ENCODE measurements around the gene CRTC1.

Gene CRTC1, protein sequence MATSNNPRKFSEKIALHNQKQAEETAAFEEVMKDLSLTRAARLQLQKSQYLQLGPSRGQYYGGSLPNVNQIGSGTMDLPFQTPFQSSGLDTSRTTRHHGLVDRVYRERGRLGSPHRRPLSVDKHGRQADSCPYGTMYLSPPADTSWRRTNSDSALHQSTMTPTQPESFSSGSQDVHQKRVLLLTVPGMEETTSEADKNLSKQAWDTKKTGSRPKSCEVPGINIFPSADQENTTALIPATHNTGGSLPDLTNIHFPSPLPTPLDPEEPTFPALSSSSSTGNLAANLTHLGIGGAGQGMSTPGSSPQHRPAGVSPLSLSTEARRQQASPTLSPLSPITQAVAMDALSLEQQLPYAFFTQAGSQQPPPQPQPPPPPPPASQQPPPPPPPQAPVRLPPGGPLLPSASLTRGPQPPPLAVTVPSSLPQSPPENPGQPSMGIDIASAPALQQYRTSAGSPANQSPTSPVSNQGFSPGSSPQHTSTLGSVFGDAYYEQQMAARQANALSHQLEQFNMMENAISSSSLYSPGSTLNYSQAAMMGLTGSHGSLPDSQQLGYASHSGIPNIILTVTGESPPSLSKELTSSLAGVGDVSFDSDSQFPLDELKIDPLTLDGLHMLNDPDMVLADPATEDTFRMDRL

DNA sequence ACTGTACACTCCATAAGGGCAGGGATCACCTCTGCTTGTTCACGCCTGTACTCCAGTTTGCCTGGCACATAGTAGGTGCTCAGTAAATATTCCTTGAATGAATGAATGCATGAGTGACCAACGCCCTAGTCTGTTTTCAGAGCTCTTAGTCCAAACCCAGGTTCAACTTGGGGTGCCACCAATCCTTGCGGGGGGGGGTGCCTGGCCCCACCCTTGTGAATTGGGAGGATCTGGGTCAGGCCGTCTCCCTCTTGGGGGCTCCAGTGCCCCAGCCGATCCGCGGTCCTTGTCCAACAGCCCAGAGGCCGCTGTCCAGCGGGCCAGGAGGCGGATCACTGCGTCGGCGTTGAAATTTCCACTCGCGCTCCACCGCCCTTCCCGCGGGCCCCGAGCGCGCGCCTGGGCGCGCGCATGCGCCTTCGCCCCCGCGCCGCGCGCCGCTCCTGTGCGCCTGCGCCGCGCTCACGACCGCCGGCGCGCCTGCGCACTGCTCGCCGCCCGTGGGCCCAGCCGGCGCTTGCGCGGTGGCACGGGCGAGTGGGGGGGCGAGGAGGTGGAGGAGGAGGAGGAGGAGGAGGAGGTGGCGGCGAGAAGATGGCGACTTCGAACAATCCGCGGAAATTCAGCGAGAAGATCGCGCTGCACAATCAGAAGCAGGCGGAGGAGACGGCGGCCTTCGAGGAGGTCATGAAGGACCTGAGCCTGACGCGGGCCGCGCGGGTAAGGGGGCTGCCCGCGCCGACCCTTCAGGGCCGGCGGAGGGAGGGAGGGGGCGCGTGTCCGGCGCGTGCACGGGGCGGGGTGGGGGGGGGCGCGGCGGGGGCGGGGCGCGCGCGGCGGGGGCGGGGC lies at the start of gene CRTC1:
Gene CRTC1 (plus strand): TSS at position 572 of the 849 bp plus-strand sequence. CDS start 23 bp downstream, at position 595.
- peak; percentile 93 for DNase-seq

DNA sequence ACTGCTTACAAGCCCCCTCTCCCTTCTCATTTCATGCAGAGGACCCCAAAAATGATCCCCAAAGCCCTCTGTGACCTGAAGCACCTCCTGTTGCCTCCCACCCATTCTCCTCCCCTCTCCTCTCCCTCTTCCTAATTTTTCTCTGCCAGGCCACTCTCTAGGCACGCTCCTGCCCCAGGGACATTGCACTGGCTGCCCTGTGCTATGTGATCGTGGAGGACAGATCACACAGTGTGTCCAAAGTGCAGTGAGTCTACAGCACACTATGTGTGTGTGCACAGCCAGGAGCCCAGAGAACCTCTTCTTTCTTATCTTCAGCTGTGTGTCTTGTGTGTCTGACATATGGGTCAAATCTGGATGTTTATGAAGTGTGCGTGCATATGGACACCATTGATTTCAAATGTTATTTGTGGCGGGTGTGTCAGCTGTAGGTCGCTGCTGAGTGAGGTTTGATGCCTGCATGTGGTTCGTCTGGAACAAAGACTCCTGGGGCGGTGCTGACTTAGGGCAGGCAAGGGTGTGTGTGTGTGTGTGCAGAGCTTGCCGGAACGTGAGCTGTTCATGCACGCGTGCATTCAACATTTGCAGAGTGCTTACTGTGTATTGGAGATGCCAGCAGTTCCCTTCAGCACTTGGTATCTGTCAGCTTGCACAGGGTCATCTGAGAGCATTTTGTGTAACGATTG lies 48.7 kb upstream of the CRTC1 start:
- DNase-seq, result no peak

DNA sequence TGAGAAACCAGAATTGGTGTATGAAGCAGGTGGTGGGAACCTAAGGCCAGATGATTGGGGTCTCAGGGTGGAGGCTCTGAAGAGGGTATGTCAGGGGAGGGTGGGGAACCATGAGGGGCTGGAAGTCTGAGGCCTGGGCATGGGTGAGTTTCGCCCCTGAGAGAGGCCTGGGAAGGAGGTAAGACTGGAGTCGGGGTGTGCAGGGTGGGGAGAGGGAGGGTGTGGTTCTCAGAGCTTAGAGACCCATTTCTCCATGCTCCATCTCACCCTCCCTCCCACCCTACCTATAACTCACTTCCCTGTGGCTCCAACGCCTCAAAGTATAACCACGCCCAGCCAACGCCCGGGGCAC lies 47.7 kb upstream of the CRTC1 start:
- no peak for DNase-seq

GRCh38 chr19:18636183-18636968 lies 47.1 kb upstream of the CRTC1 start:
- DNase-seq, result peak; percentile 100

GRCh38 chr19:18636969-18637629 lies 46.4 kb upstream of the CRTC1 start, which contains the start of gene KLHL26:
Gene KLHL26 (plus strand): TSS chr19:18637028. CDS start chr19:18637055, 27 bp downstream.
- no peak for DNase-seq

- DNase-seq, result peak; percentile 23
These were observed 45.5 kb upstream of the CRTC1 start for GRCh38 chr19:18637673-18638630.

- no peak for DNase-seq
These were observed 43.7 kb upstream of the CRTC1 start for GRCh38 chr19:18639706-18640243.

- no peak for DNase-seq
These were observed 39.1 kb upstream of the CRTC1 start for GRCh38 chr19:18644196-18645034.

DNA sequence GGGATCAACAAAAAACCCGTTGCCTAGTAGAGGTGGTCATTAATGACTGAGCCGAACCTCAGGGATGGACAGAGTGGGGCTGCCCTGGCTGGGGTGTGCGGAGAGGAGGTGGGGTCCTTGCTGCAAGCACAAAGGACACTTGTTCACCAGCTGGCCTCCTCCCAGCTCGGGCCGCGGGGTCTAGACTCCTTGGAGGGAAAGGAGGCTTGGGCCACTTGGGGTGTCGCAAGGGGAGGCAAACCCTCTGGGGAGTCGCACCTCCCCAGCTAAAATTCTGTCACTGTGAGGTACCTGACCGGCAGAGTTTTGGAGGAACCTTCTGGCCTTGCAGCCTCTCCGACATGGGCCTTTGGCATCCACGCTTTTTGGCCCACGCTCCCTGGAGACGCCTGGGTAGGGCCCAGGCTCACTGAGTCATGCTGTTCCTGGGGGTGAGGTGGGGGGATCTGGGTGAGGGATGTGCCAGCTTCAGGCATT lies 38.4 kb upstream of the CRTC1 start:
- no peak for DNase-seq

DNA sequence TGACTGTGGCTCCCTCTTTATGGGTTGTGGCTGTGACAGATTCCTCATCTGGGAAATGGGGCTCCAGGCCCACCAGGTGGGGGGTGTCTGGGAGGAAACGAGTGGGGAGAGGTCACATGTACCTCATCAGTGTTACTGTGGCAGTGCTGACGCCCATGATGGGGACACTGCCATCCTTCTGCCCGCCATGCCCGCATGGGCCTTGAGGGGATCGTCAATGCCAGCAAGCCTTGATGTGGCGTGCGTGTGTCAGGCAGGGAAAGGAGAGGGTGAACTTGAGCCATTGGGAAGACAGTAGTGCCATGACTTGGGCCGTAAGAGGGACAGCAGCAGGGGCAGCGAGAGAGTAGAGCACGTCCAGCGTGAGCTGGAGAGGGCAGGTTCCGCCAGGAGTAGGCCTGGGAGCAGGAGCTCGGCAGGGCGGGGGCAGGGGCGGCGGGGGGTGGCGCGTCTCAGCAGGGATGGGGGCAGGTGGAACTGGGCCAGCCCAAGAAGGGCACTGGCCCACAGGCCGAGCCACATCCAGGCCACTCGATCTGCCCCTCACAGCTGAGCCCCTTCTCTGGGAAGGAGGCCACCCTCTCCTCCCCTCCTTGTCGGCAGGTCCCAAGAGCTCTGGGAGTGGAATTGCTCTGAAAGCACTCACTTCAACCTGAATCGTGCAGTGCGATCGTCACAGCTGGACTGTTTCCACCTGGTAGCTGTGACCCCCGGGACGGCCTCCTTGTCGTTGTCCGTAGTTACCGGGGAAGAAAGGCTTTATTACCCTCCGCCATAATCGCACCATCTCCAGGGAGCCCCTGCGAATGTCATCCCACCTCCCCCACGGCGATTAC lies 36.7 kb upstream of the CRTC1 start:
- no peak for DNase-seq

GRCh38 chr19:18647371-18647767 lies 36.1 kb upstream of the CRTC1 start:
- DNase-seq, result no peak

GRCh38 chr19:18647807-18648206 lies 35.7 kb upstream of the CRTC1 start:
- no peak for DNase-seq

- no peak for DNase-seq
These were observed 34.5 kb upstream of the CRTC1 start for GRCh38 chr19:18648973-18649315.

DNA sequence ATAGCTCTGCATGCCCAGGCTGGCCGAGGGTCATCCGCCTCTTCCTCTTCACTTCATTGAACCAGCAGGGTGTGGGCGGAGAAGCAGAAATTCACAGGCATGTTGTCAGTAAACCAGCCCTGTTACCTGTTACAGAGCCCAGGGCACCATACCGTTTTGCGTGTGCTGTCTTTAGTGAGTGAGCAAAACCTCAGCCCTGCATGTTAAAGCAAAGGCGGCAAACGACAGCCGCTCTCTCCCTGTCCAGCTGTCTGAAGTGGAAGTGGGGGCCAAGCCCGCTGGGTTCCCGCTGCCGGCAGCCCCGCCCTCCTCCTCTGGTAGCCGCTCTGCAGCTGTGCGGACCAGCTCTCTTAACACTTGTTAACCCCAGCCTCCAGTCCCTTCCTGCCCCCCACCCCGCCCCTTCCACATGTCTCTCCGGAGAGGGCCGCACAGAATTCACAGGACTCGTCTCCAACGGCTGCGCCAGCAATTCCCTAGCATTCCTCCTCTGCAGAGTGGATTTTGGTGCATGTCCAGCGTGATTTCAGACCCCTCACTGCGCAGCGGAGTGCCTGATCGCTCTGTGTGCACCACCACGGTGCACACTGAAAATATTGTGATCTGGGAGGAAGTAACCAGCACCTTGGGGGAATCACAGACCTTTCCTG lies 34.0 kb upstream of the CRTC1 start:
- no peak for DNase-seq

GRCh38 chr19:18650021-18650390 lies 33.5 kb upstream of the CRTC1 start:
- DNase-seq, result no peak

DNA sequence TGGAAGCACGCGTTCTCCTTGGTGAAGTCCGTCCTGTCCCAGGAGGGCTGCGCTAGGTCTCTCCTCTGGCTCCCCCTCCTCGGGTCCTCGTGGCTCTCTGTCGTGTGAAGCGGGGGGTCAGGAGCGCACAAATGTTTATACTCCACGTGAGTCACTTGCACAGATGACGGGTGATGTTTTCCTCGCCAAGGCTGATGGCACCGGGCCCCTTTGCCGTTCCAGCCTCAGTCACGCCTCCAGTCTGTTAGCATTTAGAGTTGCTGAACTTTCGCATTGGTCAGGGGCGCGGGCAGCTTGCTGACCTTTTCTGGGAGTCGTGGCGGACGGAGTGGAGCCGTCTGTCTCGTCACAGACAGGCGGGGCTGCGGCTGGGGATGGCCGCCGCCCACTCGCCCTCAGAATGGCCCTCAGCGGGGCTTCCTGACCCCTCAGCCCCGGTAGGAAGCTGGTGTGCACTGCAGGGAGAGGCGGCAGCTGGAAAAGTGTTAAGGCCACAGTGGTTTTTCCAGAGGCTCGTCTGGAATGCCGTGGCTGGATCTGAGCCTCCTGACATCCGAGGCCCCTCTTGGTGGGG lies 32.9 kb upstream of the CRTC1 start:
- no peak for DNase-seq

GRCh38 chr19:18651300-18651699 lies 32.2 kb upstream of the CRTC1 start:
- no peak for DNase-seq

Measured in activated CD4-positive, alpha-beta T cell treated with anti-CD3 and anti-CD28 coated beads for 48 hours (primary cell).